Measurements from ENCODE around the gene SPEF1. TPM values are rescaled to one million over a fixed set of nuclear protein-coding genes. Genes with fewer than 3 reads are reported as not detected.

The SPEF1 gene
- total RNA-seq, 1 donor from 2014 or later = under 0.01 TPM

DNA sequence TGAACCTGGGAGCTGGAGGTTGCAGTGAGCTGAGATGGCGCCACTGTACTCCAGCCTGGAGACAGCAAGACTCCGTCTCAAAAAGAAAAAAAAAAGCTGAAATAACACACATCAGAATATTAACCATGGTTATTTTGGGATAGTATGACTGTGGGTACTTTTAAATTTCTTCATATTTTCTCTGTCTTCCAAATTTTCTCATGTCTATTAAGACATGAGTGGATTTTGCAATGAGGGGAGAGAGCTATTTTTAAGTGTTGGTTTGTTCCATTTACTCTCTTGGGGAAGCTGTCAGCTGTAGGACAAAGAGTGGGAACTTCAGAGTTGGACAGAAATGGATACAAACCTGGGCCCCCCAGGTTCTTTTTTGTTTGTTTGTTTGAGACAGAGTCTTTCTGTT is 24.0 kb downstream of the SPEF1 start:
- no peaks in the 10 kb centered on the region for H3K27me3 ChIP-seq (ENCODE audit: control insufficient read depth, insufficient read depth, low read length)
- no peak overlapping the region for H3K4me3 ChIP-seq (ENCODE audit: low read depth, low read length)
- TF ChIP-seq, protein P1, sequence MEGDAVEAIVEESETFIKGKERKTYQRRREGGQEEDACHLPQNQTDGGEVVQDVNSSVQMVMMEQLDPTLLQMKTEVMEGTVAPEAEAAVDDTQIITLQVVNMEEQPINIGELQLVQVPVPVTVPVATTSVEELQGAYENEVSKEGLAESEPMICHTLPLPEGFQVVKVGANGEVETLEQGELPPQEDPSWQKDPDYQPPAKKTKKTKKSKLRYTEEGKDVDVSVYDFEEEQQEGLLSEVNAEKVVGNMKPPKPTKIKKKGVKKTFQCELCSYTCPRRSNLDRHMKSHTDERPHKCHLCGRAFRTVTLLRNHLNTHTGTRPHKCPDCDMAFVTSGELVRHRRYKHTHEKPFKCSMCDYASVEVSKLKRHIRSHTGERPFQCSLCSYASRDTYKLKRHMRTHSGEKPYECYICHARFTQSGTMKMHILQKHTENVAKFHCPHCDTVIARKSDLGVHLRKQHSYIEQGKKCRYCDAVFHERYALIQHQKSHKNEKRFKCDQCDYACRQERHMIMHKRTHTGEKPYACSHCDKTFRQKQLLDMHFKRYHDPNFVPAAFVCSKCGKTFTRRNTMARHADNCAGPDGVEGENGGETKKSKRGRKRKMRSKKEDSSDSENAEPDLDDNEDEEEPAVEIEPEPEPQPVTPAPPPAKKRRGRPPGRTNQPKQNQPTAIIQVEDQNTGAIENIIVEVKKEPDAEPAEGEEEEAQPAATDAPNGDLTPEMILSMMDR (IDR thresholded peaks at IDR 0.05; ENCODE audit: insufficient read depth, low read length, severe bottlenecking) = no peak
- DNase-seq (ENCODE audit: low read depth) = no peak
- FAIRE-seq = no peak
- peaks cover 3% of the 10 kb centered on the region for H3K36me3 ChIP-seq (ENCODE audit: control insufficient read depth, insufficient read depth, low read length)

DNA sequence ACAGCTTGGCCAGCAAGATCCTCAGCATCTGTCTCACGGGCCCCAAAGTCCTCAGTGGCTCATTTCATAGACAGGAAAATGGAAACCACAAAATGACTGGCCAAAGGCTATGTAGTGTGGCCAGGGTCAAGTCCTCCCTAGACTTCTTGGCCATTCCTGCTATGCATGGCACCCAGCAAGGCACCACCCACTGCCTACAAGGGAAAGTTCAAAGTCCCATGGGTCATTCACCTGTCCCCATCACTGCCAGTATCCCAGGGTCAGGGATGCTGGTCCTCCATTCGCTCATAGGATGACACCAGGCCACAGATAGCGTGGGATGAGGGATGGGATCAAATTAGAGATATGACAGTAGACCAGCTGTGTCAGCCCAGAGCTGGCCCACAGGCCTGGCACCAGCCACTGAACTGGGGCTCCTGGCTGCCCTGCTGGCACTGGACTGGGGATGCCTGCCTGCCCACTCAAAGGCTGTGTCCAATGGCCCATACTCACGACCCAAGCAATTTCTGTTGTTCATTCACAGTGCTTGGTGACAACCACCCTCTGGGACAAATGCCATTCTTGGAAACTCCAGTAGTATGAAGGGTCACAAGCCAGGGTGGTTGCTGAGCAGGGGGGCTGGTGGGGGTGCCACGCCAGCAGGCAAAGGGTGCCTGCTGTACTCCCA is 25.3 kb downstream of the SPEF1 start:
- TF ChIP-seq, protein P1 (IDR thresholded peaks at IDR 0.05; ENCODE audit: insufficient read depth, low read length, severe bottlenecking) = no peak
- Histone ChIP-seq H3K27me3 (ENCODE audit: control insufficient read depth, insufficient read depth, low read length) (peaks cover 2% of the 10 kb centered on the region), H3K36me3 (ENCODE audit: control insufficient read depth, insufficient read depth, low read length) (peaks cover 3% of the 10 kb centered on the region), H3K4me3 (ENCODE audit: low read depth, low read length) (no peak overlapping the region)
- FAIRE-seq (no peak), DNase-seq (ENCODE audit: low read depth) (no peak)

DNA sequence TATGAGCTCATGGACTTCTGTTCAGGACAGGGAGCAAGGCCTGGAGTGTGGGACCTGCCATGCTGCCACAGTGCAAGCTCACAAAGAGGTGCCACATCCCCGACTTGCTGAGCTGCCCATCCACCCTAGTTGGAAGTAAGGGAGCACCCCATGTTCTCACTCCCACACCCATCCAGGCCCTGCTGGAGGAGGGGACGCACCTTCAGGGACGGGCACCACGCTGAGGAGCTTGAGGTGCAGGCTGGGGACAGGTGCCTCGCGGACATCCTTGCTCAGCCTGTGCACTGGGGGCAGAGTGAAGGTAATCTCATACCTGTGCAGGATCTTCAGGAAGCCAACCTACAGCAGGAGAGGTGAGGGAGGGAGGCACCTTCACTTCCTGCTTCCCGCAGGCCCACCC is 26.0 kb downstream of the SPEF1 start:
- TF ChIP-seq, protein P1 (IDR thresholded peaks at IDR 0.05; ENCODE audit: insufficient read depth, low read length, severe bottlenecking) = no peak
- Histone ChIP-seq H3K27me3 (ENCODE audit: control insufficient read depth, insufficient read depth, low read length) (peaks cover 8% of the 10 kb centered on the region), H3K36me3 (ENCODE audit: control insufficient read depth, insufficient read depth, low read length) (peaks cover 3% of the 10 kb centered on the region), H3K4me3 (ENCODE audit: low read depth, low read length) (no peak overlapping the region)
- FAIRE-seq (no peak), DNase-seq (ENCODE audit: low read depth) (no peak)

DNA sequence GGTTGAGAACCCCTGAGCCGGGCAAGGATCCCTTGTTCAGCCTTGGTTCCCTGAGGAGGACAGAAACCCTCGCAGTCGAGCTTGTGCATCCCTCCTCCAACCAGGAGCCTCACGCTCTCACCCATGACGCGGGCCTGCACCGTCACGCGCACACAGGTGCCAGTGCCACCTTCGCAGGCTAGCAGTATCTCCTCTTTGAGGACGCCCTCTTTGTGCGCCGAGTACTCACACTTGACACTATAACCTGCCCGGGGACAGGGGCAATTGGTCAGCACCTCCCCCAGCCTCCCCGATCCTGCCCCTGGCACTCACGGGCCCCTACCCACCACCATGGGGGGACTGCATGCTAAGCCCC is 27.0 kb downstream of the SPEF1 start:
- TF ChIP-seq, protein P1 (IDR thresholded peaks at IDR 0.05; ENCODE audit: insufficient read depth, low read length, severe bottlenecking) = no peak
- peaks cover 3% of the 10 kb centered on the region for H3K36me3 ChIP-seq (ENCODE audit: control insufficient read depth, insufficient read depth, low read length)
- FAIRE-seq = no peak

DNA sequence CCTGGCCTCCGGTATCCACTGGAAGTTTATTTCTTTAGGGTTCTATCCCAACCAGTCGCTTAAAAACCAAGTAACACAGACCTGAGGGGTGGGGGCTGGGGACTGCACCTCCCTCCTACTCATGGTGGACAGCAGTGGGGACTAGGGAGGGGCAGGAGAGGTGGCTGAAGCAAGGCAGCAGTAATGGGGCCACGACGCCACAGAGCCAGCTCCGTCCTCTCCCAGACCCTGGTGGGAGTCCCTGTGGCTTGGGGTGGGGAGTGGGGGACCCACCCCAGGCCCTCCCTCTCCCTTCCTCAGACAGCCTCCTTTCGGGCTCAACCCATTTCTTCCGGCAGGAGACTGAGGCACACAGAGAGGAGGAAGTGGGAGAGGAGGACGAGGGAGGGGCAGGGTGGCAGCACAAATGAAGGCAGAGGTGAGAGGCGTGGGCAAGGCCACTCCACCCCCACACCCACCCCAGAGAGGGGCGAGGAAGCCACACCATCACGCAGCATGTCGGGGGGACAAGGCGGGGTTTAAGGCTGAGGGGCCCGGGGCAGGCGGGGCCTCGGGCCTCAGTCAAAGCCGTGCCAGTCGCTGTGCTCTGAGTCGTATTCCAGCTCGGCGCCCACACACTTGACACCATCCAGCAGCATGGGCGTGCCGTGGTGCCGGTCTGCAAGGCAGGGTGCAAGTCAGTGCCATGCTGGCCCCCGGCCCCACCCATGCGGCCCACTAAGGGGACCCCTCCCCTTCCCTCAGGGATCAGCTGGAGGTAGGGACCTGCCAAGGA is 27.6 kb downstream of the SPEF1 start:
- DNase-seq (ENCODE audit: low read depth) (no peak), FAIRE-seq (no peak)
- TF ChIP-seq, protein P1 (IDR thresholded peaks at IDR 0.05; ENCODE audit: insufficient read depth, low read length, severe bottlenecking) = no peak
- H3K36me3 ChIP-seq (ENCODE audit: control insufficient read depth, insufficient read depth, low read length) = peaks cover 3% of the 10 kb centered on the region
- H3K4me3 ChIP-seq (ENCODE audit: low read depth, low read length) = no peak overlapping the region
- H3K27me3 ChIP-seq (ENCODE audit: control insufficient read depth, insufficient read depth, low read length) = peaks cover 17% of the 10 kb centered on the region

More for the DNA sequence above, 27.0 kb downstream of the SPEF1 start:
- peaks cover 12% of the 10 kb centered on the region for H3K27me3 ChIP-seq (ENCODE audit: control insufficient read depth, insufficient read depth, low read length)
- no peak overlapping the region for H3K4me3 ChIP-seq (ENCODE audit: low read depth, low read length)
- DNase-seq (ENCODE audit: low read depth) = no peak
